ENCODE data around the gene CRYBG2.

- TF ChIP-seq, protein P1, sequence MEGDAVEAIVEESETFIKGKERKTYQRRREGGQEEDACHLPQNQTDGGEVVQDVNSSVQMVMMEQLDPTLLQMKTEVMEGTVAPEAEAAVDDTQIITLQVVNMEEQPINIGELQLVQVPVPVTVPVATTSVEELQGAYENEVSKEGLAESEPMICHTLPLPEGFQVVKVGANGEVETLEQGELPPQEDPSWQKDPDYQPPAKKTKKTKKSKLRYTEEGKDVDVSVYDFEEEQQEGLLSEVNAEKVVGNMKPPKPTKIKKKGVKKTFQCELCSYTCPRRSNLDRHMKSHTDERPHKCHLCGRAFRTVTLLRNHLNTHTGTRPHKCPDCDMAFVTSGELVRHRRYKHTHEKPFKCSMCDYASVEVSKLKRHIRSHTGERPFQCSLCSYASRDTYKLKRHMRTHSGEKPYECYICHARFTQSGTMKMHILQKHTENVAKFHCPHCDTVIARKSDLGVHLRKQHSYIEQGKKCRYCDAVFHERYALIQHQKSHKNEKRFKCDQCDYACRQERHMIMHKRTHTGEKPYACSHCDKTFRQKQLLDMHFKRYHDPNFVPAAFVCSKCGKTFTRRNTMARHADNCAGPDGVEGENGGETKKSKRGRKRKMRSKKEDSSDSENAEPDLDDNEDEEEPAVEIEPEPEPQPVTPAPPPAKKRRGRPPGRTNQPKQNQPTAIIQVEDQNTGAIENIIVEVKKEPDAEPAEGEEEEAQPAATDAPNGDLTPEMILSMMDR (IDR thresholded peaks at IDR 0.05 in 8 of 11, conservative IDR thresholded peaks at IDR 0.05 in 3 of 11): no peak
- no peak for TF ChIP-seq POLR2A (IDR thresholded peaks at IDR 0.05)
Observed at GRCh38 chr1:26358411-26359384, 4.8 kb upstream of the CRYBG2 start.

Data from spleen (tissue), 7 donors.